Stimulated activated CD8-positive, alpha-beta memory T cell treated with anti-CD3 and anti-CD28 coated beads, Interleukin-12 subunit alpha, Interleukin-12 subunit beta, amount 100 ng/mL, for 4 hours (primary cell): ENCODE data around the gene PTPRK.
A peak's percentile ranks its signal among the peaks of the same experiment; 100 is the strongest.

Experiments
- DNase-seq: peaks from one replicate; pipeline ENCODE4 v3.0.0-alpha.2; 2020; ENCODE audit warnings: low read depth

The PTPRK gene

DNA sequence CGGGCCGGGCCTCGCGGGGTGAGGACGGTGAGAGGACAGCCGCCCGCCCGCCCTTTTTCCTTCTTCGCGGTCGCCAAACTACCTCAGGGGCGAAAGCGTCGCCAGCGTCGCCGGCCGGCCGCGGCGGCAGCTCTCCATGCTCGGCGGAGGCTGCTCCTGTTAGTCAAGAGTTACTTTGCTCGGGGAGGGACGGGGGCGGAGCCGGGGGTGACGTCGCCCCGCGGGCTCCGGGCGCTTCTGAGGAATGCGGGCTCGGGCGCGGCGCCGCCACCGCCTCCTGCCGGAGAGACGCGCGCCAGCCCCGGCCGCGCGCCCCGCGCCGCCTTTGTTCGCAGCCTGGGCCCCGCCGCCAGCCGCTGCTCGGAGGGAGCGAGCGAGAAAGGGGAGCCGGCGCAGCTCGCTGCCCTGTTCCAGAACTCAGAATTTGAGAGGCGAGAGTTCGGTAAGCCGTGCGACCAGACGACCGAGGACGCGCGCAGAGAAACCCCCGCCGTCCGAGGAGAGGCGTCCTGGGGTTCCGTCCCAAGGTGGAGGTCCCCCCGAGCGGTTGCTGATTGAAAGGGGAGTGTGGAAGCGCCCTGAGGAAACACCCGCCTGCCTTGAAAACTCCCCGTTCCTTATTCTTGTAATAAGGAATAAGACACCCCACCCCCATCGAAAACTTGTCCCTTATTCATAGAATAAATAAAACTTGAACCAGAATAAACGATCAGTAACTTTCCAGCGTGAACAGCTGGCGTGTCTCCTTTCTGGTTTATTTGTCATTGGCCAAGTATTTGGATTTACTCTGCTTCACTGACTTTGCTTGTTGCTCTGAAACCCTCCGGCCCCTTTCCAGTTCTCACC is at the start of gene PTPRK:
Gene PTPRK, minus strand, starts transcription at position 164 of the 846 bp plus-strand sequence. CDS start 241 bp downstream, outside the sequence.
- peak; percentile 79 for DNase-seq

DNA sequence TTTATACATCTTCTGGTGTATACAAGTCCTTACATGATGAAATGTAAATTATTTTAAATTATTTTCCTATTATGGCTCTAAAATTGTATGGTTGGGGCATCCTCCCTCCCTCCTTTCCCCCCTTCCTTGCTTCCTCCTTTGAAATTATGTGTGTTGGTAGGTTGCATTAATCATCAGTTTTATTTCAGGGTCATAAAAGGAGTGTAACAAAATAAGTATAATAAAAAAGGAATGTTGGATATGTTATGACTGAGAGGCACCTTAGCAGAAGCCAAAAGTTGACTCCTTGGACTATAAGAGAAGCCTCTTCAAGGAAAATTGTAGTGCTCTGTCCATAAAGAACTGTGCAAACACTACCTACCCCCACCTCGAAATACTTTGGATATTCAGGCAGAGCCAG is 46.6 kb upstream of the PTPRK start:
- no peak for DNase-seq

DNA sequence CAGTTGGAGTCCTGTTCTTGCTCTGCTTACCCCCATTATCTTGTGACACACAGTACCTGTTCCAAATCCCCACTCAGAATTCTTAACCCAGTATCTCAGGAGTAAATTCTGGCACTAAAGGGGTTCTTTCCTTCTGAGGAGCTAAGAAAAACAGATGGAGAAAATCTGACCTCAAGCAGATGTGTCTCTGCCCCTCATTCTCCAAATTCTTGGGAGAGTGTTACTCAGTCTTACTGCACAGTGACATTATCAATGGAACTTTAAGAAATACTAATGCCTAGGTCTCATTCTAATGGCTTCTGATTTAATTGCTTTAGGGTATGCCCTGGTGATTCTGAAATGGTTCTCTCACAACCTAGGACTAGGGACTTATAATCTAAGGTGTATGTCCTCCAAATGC is 40.6 kb upstream of the PTPRK start:
- no peak for DNase-seq

DNA sequence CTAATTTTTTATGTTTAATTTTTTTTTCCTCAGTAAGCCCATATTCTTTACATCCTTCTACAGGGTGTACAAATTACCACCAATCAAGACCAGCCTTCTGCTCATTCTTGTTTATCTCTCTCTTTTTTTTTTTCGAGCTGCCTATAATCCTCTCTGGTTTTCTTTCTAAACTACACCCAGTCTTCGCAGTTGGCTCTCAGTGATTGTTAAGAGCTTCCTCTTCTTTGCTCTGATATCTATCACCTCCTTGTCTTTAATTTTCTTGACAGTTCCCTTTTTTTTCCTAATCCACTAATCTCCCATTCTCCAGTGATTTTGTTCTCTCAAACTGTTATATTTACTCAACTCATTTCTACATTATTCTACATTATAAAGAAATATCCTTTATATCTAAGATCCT is 38.5 kb upstream of the PTPRK start:
- DNase-seq, result no peak

DNA sequence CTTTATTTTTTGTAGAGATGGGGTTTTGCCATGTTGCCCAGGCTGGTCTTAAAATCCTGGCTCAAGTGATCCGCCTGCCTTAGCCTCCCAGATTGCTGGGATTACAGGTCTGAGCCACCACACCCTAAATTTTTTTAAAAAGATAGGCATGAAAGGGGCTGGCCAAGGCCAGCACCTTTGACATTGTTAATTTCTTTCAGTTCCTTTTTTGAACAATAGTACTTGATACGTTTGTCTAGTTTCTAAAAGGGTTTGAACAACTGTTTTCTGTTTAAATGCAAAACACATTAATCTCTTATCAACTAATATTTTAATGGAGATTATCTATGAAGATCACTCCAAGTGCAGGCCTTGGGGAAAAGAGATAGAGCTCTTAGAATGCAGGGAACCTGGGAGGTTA is 37.6 kb upstream of the PTPRK start:
- DNase-seq, result no peak

DNA sequence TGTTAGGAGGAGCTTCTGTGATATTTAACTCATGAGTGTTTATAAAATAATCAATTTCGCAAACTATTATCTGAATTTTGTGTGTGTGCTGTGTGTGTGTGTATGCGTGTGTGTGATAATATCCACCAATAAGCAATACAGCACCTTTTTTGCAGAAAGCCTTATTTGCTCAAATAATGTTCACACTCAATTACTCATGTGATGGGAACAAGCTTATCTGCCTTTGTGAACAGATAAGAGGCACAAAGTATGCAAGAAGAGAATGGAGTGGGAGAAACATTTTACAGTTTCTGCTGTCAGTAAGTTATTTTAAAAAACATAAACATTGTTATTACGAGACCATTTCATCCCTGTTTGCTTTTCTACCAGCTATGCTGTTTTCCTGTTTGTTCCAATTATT is 36.7 kb upstream of the PTPRK start:
- no peak for DNase-seq

DNA sequence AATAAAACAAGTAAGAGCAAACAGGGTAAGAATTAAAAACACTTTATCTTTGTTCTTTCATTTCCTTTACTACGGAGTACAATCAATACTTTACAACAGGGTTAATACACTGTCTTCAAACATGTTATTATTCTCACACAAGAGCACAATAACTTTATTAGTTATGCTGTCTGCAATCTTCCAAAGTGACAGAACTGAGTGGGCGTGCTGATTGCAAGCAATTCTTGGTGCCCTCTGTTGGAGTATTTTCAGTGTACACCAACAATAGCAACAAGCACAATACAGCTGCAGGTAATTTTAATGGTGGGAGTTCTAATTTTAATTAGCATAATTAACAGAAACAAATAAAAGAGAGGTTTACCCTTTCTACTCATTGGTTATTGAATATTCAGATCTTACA is 33.9 kb upstream of the PTPRK start:
- DNase-seq, result no peak

DNA sequence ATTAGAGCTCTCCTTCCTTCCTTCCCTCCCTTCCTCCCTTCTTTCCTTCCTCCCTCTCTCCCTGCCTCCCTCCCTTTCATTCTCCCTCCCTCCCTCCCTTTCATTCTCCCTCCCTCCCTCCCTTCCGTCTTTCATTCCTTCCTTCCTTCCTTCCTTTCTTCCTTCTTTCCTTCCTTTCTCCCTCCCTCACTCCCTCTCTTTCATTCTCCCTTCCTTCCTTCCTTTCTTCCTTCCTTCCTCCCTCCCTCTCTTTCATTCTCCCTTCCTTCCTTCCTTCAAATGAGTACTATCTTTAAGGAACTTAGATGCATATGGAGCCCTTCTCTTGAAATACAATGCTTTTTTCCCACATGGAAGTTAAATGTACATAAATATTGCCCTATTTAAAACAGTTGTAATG is 20.9 kb upstream of the PTPRK start:
- DNase-seq, result no peak

DNA sequence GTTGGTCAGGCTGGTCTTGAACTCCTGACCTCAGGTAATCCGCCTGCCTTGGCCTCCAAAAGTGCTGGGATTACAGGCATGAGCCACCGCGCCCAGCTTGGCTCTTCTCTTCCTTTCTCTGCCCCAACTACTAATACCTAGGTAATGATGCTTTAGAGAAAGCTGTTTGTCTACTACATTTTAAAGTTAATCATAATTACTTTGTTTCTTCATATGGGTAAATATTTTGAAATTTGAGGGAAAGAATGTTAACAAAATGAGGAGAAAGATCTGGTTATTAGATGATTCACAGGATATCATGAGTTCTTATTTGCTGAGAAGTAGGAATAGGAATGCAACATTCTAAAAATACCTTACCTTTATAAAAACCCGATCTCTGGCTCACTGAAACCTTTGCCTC is 18.4 kb upstream of the PTPRK start:
- DNase-seq, result no peak

DNA sequence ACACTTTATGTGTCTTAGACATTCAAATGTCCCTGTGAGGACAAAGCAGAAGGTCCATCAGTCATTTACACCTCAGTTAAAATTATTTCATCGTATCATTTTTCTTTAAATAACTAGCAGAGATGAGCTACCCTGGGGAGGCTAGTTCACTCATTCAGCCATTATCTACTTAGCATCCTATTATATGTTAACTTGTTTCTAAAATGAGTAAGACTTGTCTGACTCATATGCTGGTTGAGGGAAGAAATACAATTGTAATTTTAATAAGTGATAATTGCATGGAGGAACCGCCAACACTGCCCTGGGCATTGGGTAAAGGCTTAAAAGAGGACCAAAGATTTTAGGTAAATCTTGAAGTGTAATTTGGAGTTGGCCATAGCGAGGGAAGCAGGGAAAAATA is 12.4 kb upstream of the PTPRK start:
- no peak for DNase-seq

DNA sequence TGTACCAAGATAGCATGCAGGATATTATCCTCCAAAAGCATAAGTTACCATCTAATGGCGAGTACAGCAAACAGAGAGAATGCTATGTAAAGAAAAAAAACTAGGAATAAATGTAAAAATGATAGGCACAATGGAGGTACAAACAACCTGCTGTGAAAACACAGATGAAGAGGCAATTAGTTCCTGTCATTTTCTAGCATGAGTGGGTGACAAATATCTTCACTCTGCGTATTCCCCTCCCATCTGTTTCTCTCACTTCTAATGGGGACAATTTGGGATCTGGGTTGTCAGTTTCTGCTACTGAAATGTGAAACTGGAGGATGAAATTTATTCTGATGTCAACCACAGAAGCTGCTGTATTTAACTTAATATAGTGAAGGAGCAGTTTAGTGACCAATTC is 11.7 kb upstream of the PTPRK start:
- DNase-seq, result no peak

DNA sequence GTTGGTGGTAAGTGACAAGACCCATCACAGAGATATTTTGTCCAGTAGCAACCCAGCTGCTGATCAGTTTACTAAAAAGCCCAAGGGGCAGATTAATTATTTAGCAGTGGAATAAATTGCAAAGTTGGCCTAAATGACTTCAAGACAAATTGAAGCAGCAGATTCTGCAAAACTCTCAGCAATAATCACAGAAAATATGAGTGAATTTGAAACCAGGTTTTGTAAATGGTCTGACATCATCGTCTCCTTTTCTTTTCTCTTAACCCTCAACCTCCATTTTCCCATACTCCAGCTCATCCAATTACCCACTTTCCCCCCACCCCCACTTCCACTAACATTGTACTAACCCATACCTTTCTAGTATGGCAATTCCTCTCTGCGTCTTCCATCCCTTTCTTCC is 11.3 kb upstream of the PTPRK start:
- DNase-seq, result no peak

DNA sequence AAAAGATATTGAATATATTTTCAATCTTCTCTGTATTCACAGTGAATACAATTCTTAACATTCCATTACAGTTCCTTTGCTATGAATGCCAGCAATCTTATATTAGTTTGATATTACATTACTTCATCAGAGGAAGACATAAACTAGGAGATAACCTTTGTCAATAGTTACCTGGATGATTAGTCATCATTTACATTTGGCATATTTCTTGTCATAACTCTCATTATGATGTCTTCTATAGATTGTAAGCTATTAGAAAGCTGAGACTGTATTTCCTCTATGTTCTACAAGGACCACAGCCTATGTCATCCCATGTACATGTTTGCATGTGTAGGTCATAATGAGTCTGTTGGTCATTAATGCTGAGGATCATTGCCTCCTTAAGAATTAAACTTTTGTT is 7.8 kb upstream of the PTPRK start:
- DNase-seq, result no peak

DNA sequence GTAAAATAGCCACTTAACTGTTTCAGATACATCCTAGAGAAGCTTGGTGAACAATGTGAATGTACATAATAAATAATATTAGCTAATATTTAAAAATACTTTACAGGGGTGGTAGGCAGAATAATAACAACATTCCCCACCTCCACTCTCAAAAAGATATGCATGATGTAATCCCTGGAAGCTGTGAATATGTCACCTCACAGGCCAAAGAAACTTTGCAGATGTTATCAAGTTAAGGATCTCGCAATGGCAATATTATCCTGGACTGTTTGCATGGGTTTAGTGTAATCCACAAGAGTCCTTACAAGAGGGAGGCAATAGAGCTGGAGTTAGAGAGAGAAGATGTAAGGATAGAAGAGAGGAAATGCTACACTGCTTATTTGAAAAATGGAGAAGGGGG is 7.0 kb upstream of the PTPRK start:
- DNase-seq, result no peak

DNA sequence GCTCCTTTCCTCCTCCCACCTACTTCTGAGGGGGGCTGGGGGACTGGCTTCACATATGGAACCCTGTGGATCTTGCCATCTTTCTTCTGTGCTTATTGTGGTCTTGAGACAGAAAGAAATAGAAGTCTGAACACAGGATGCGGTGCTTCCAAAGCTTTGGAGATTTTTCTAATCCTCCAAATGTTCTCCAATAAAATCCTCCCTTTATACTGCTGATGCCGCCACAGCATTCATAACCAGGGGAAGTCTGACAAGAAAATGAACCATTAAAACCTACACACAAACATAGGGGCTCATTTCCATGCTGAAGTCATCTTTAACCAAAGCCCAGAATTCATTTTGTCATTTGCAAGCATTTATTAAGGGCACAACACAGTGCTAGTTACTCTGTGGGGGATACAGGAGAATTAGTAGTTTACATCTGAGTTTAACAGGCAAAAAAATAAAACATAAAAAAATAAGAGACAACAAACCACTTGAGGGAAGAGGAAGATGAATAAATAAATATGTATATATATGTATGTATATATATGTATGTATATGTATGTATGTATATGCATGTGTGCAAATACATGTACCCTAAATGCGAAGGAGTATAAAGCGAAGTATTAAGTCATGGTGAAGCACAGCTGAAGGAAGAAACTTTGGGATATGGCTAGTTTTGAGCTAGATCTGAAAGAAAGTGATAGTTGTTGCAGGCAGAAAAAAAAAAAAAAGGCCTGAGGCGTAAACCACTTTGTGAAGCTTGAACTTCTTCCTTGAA is 5.9 kb upstream of the PTPRK start:
- no peak for DNase-seq

DNA sequence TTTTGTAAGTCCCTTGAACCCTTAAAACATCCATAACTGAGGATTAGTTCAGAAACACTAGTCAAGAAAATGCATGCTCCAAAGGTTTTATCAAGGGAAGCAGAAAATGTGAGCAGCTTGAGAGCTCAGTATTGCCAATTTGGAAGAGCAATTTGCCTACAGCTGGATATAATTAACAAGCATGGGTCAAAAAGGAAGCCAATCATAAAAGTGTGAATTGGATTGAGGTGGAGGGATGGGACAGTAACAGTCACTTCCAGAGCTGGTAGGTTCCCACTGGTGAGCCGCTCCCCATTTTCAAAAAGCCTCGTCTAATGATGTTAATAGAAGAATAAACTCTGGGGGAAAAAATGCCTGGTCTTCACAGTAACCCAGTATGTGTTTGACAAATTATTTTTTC is 5.0 kb upstream of the PTPRK start:
- no peak for DNase-seq

DNA sequence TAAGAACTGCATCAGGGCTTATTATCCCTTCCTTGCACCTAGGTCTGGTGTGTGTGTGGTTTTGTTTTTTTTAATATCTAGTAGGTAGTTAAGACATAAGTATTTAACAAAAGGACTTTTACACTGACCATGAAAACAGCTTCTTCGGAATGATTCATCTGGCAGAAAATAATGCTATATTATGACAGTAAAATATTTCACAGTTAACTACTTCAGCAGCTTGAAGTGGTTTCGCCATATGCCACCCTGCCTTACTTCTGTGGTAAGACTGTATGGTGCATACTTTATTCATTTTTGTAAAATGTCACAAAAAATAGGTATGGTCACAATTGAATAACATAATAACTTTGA is 858 bp upstream of the PTPRK start:
- DNase-seq, result no peak

DNA sequence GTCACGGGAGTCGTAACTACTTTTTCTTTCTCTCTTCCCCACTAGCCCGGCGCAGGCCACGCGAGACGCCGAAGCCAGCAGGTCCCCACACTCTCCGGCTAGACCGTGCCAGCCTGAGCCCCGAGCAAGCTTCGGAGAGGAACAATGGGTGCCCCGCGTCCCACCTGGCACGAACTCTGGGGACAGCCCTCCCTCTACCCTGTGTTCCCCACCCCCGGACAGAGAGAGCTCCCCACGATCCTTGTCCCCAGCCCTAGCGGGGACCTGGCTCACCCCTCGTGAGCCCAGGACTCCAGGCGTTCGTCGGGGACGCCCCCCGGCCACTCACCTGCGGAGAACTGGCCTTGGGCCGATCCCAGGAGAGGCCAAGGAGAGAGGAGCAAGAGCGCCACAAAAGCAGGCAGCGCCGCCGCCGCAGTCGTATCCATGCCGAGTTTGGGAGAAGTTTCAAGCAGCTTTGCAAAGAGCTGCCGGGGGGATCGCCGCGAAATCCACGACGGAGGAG is 416 bp downstream of the PTPRK start:
- DNase-seq, result peak; percentile 18

DNA sequence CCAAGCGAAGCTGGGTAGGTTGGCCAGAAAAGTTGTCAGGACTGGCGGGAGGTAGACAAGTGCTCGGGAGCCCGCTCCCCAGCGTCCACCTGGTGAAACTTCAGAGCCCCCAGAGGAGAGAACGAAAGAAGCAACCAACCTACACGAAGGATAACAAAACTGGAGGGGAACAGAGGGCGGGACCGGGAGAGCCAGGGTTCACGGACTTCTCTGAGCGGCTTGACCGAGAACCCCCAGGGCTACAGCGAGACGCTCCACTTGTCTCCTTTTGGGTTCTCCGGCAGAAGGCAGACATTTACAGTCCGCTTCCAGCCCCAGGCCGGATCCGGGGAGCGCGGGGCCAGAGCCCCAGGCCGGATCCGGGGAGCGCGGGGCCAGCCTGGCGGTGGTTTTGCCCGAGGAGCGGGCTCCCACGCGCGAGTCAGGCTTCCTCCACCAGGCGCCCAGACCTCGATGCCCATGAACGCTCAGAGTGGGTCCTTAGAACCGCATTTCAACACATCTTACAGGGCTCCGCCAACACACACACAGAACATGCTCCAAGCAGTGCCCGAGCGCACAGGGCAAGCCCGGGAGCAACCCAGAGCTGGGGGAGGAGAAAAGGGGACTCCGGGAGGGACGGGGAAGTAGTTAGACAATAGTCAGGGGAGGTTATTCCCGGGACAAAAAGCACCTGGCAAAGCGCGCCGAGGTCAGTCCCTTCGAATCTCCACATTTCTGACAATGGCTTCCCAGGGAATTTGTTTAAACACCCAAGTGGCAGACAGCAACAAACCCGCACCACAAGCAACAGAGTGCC is 1.1 kb downstream of the PTPRK start:
- DNase-seq, result peak; percentile 6

DNA sequence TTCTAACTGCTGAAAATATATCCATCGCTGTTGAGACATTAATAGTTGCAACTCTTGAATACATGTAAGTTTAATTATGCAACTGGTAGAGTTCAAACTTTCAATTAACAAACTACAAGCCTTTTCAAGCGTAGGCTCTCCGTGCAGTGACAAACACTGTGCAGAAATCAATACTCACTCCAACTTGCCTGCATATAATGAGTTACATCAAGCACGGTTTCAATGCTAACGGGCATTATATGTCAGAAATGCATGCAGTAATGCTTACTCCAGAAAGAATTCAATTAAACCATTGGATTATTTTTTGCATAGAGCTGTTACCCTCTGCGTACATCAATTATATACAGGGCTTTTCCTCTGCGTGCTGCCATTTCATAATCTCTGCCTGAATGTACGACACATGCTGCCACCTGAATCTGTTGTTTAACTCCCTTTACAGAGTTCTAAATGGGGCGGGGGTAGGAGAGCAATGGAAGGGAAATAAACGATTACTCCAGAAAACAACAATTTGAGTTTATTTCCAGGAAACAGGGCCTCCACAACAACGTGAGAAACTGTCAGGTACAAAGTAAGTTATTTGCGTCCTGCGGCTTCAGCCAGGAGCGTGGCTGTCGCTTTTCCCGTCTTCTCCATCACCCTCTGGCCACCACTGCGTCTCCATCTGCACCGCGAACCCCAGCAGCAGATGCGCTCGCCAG is 1.8 kb downstream of the PTPRK start:
- peak; percentile 0 for DNase-seq

DNA sequence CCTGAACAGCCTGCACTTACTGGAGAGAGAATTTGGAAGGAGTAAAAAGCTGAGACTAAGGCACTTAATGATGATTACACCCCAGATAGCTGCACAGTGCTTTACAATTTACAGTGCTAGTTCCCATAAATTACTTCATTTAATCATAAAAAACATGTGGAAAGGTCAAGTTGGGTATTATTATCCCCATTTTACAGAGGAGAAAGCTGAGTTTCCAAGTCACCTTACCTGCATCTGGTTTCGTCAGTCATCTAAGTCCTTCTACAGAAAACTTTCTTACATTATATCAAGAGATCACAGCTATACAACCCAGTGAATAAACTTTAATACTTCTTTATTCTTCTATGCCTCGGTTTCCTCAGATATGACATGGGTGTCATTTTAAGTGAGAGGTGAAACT is 3.3 kb downstream of the PTPRK start:
- DNase-seq, result no peak

DNA sequence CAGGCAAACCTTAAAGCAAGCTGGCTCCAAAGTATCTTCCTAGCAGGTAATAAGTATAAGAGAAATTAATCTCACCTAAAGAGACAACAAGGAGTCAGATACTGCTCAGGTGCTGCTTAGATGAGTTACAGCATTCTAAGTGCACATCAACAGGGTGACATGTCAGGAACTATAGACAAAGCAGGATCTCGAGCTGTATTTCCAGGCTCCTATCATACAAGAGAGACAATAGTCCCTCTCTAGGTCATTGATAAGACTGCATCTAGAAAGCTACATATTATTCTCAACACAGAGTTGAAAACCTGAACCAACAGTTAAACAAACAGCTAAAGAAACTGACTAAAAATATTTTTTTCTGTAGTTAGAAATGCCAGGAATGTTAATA is 3.9 kb downstream of the PTPRK start:
- DNase-seq, result no peak
